HCT116 (cell line): Measurements from ENCODE around the gene COBL. TPM values are rescaled to one million over a fixed set of nuclear protein-coding genes. Genes with fewer than 3 reads are reported as not detected.

Experiments
- ATAC-seq: fragments of 200-7000 bp; cut with Tn5 transposase; 2 replicates; pipeline ENCODE4 v1.9.1; 2020; ENCODE audit warnings: mild to moderate bottlenecking, moderate library complexity
- BruUV-seq: library from RNA; stranded (reverse); fragments of 400-500 nt; replicated peaks from 2 replicates; lab custom pipeline; 2021; lab: Mats Ljungman, UMichigan
- CTCF ChIA-PET: fragments of 300-600 bp; sonication (Branson Sonifier 250); formaldehyde crosslinking; loops from one replicate; lab custom pipeline; 2021; ENCODE audit warnings: antibody characterized with exemption; lab: Charles Lee
- POLR2A ChIA-PET: fragments of 300-600, 350-600 bp; sonication (Branson Sonifier 250); formaldehyde crosslinking; loops from one replicate; lab custom pipeline; 2021; ENCODE audit warnings: antibody characterized with exemption; lab: Charles Lee
- RAD21 ChIA-PET, 2 experiments: fragments of 300-600 bp; sonication (Branson Sonifier 250); formaldehyde crosslinking; loops; one replicate each; lab custom pipeline; 2023; ENCODE audit warnings: low total read pairs in 2 of 2; ENCODE audit not compliant: uncharacterized antibody in 2 of 2, unreplicated experiment in 2 of 2, low non-redundant PET in 1 of 2; lab: Charles Lee
- DNase-seq: peaks from one replicate; pipeline ENCODE4 v3.0.0-alpha.2; 2010; ENCODE audit warnings: low read depth, low spot score
- H2AFZ ChIP-seq: fragments of 200-600 bp; shearing (Covaris generic), sonication (generic); 2 replicates; pipeline ENCODE4 v1.6.1; 2017; ENCODE audit warnings: low read depth, mixed run types, mixed read lengths, antibody characterized with exemption, low read length; ENCODE audit not compliant: poor library complexity, severe bottlenecking
- H3K27ac ChIP-seq: 2 replicates; pipeline ENCODE4 v1.5.1; 2012; ENCODE audit warnings: low read depth, low read length
- H3K27me3 ChIP-seq: fragments of 200-600 bp; sonication (generic); 2 replicates; pipeline ENCODE4 v1.6.1; 2016; ENCODE audit warnings: mixed run types, low read length, mixed read lengths; ENCODE audit not compliant: insufficient read depth
- H3K36me3 ChIP-seq, 2 experiments: fragments of 200-500 bp in 1 of 2; fragments of 200-600 bp in 1 of 2; sonication (Bioruptor generic) in 1 of 2; sonication (generic) in 1 of 2; 2 replicates each; pipeline versions ENCODE4 v1.5.1 to v1.6.1; 2014 to 2016; ENCODE audit warnings: low read length in 2 of 2, inconsistent platforms in 1 of 2, mixed read lengths in 1 of 2, mixed run types in 1 of 2; ENCODE audit not compliant: insufficient read depth in 2 of 2, control insufficient read depth in 1 of 2
- H3K4me1 ChIP-seq, 2 experiments: fragments of 200-600 bp in 1 of 2; sonication (generic) in 1 of 2; 2 replicates each; pipeline versions ENCODE4 v1.5.1 to v1.6.1; 2012 to 2017; ENCODE audit warnings: low read length in 2 of 2, inconsistent platforms in 1 of 2, mild to moderate bottlenecking in 1 of 2, mixed read lengths in 1 of 2, mixed run types in 1 of 2, moderate library complexity in 1 of 2; ENCODE audit not compliant: insufficient read depth in 2 of 2, control insufficient read depth in 1 of 2
- H3K4me2 ChIP-seq: fragments of 200-600 bp; sonication (generic); 2 replicates; pipeline ENCODE4 v1.6.1; 2017; ENCODE audit warnings: mixed run types, low read length, mixed read lengths
- H3K4me3 ChIP-seq, 2 experiments: fragments of 200-600 bp in 1 of 2; sonication (generic) in 1 of 2; replicated peaks in 1 of 2; 2 replicates each; pipeline ENCODE4 v1.5.1; 2011 to 2016; ENCODE audit warnings: low read length in 2 of 2, control low read depth in 1 of 2, low read depth in 1 of 2, mild to moderate bottlenecking in 1 of 2, mixed read lengths in 1 of 2, mixed run types in 1 of 2
- H3K79me2 ChIP-seq: fragments of 200-600 bp; sonication (generic); 2 replicates; pipeline ENCODE4 v1.6.1; 2017; ENCODE audit warnings: mild to moderate bottlenecking, mixed run types, low read length, moderate library complexity, mixed read lengths; ENCODE audit not compliant: insufficient read depth
- H3K9ac ChIP-seq: fragments of 200-600 bp; sonication (generic); 2 replicates; pipeline ENCODE4 v1.6.1; 2016; ENCODE audit warnings: low read length, mixed read lengths
- H3K9me2 ChIP-seq: fragments of 200-600 bp; sonication (generic), shearing (Covaris generic); 2 replicates; pipeline ENCODE4 v1.6.1; 2017; ENCODE audit warnings: mixed run types, mild to moderate bottlenecking, moderate library complexity; ENCODE audit not compliant: insufficient read depth
- H3K9me3 ChIP-seq, 2 experiments: fragments of 200-500 bp in 1 of 2; fragments of 200-600 bp in 1 of 2; sonication (Bioruptor generic) in 1 of 2; sonication (generic) in 1 of 2; 2 replicates each; pipeline ENCODE4 v1.6.1; 2014 to 2017; ENCODE audit warnings: low read length in 2 of 2, mixed read lengths in 2 of 2, inconsistent platforms in 1 of 2, low read depth in 1 of 2, mild to moderate bottlenecking in 1 of 2, mixed run types in 1 of 2, moderate library complexity in 1 of 2; ENCODE audit not compliant: control insufficient read depth in 1 of 2, insufficient read depth in 1 of 2
- H4K20me1 ChIP-seq: fragments of 200-600 bp; sonication (generic), shearing (Covaris generic); 2 replicates; pipeline ENCODE4 v1.6.1; 2017; ENCODE audit warnings: mixed run types, mild to moderate bottlenecking, moderate library complexity; ENCODE audit not compliant: insufficient read depth
- CEBPB ChIP-seq: IDR thresholded peaks from 2 replicates; pipeline ENCODE4 v1.6.1; 2012; ENCODE audit warnings: low read depth
- SP1 ChIP-seq: IDR thresholded peaks from 2 replicates; pipeline ENCODE4 v1.6.1; 2012; ENCODE audit warnings: low read depth
- YY1 ChIP-seq: IDR thresholded peaks from 2 replicates; pipeline ENCODE4 v1.6.1; 2011; ENCODE audit warnings: low read length, low read depth, moderate library complexity, mild to moderate bottlenecking; ENCODE audit not compliant: insufficient replicate concordance; ENCODE audit errors: extremely low read depth
- intact Hi-C: fragments of 100-400 bp; cut with micrococcal nuclease; formaldehyde crosslinking; loops from 2 replicates; pipeline ENCODE4 v1.10.0; 2022
- total RNA-seq: library from RNA; stranded (reverse); gene quantifications from one replicate; pipeline ENCODE4 v1.2.1, GENCODE V29; 2021; ENCODE audit not compliant: unreplicated experiment
- TF ChIP-seq, protein P1 (sequence below): IDR thresholded peaks from 2 replicates; pipeline ENCODE4 v1.6.1; 2011; ENCODE audit warnings: mild to moderate bottlenecking, low read length, moderate library complexity; ENCODE audit not compliant: insufficient replicate concordance; ENCODE audit errors: extremely low read depth
- TF ChIP-seq, protein P2 (sequence below), 3 experiments: fragments of 200-600 bp in 1 of 3; sonication (generic) in 1 of 3; IDR thresholded peaks in 2 of 3; conservative IDR thresholded peaks in 1 of 3; 2 replicates each; pipeline ENCODE4 v1.5.1; 2012 to 2017; ENCODE audit warnings: low read depth in 2 of 3, low read length in 2 of 3, antibody characterized with exemption in 1 of 3, borderline replicate concordance in 1 of 3, control low read depth in 1 of 3, mild to moderate bottlenecking in 1 of 3, mixed read lengths in 1 of 3, mixed run types in 1 of 3, moderate library complexity in 1 of 3; ENCODE audit not compliant: insufficient read depth in 1 of 3
- TF ChIP-seq, protein P3 (sequence below): IDR thresholded peaks from 2 replicates; pipeline ENCODE4 v1.6.1; 2012

The COBL gene
- total RNA-seq, 1 experiment from 2014 or later = 19.3 TPM

DNA sequence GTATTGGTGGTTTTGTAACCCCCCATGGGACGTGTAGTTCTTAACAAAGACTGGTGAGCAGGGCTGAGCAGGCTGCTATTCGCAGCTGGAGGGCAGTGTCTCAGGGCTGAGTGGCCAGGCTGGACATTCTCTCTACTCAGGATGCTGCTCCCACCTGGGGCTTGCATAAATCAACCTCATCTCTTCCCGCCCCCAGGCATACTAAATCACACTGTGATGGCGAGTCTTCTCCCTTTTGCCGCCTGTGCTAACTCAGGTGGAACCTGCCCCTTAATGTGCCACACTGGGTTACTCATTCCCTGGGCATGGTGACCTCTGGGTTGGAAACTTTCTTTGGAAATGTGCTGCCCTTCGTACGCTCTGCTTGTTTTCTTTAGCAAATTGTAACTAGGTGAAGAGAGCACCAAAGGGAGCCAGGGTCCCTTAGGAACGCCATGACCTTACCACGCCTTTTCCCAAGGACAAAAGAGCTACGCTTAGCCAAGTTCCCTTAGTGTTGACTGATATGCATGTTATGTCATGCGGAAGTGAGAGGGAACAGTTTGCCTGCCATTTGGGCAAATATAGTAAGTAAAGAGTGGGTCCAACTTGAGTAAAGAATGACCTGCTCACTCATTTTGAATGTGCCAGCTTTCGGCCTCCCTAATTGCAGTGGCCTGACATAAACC, 40.4 kb upstream of the COBL start:
- no peak for DNase-seq
- TF ChIP-seq SP1 (no peak), YY1 (no peak)
- TF ChIP-seq, protein P1, sequence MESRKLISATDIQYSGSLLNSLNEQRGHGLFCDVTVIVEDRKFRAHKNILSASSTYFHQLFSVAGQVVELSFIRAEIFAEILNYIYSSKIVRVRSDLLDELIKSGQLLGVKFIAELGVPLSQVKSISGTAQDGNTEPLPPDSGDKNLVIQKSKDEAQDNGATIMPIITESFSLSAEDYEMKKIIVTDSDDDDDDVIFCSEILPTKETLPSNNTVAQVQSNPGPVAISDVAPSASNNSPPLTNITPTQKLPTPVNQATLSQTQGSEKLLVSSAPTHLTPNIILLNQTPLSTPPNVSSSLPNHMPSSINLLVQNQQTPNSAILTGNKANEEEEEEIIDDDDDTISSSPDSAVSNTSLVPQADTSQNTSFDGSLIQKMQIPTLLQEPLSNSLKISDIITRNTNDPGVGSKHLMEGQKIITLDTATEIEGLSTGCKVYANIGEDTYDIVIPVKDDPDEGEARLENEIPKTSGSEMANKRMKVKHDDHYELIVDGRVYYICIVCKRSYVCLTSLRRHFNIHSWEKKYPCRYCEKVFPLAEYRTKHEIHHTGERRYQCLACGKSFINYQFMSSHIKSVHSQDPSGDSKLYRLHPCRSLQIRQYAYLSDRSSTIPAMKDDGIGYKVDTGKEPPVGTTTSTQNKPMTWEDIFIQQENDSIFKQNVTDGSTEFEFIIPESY = no peak
- ChIA-PET RAD21 (interaction anchor here (0.6 to 1.7 kb wide), 3 partner anchors 132 to 194 kb away, joined by 3 to 7 read pairs (median 6); no protein-coding TSS in a partner anchor), CTCF (interaction anchor here (1.4 to 1.8 kb wide), 3 partner anchors 132 to 196 kb away, joined by 4 to 17 read pairs (median 7); no protein-coding TSS in a partner anchor), POLR2A (no interaction called here)
- Histone ChIP-seq H3K36me3 (no peaks in the 10 kb centered on the region), H3K4me1 (no peaks in the 10 kb centered on the region), H3K9me3 (no peaks in the 10 kb centered on the region), H3K4me2 (no peak overlapping the region), H2AFZ (no peak overlapping the region), H3K27ac (no peak overlapping the region), H3K9ac (no peak overlapping the region), H3K27me3 (no peaks in the 10 kb centered on the region), H4K20me1 (no peaks in the 10 kb centered on the region), H3K9me2 (no peaks in the 10 kb centered on the region), H3K79me2 (no peaks in the 10 kb centered on the region), H3K4me3 (no peak overlapping the region)
- BruUV-seq = no TSS peak
- intact Hi-C loops = no loop called here
- ATAC-seq = no peak

DNA sequence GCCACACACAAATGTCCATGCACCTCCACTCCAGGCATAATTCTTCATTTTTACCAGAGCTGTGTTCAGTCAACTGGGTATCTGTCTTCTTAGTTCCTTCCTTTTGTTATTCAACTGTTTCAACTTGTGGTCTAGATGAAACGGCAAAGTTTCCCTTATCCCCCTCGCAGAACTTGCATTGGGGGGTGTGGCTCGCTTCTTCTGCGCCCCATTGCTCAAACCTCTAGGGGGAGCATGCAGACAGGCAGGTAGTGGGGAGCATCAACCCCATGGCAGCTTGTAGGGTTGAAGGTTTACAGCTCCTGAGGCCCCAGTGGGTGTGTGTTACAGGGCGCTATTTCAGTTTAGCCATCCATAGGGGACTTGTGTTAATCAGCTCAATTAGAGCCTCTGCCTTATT, 38.3 kb upstream of the COBL start:
- intact Hi-C loops = no loop called here
- CTCF ChIA-PET = interaction anchor here (1.3 to 2.3 kb wide), 3 partner anchors 12 to 194 kb away, joined by 5 to 11 read pairs (median 7); no protein-coding TSS in a partner anchor

More for the DNA sequence above, 38.3 kb upstream of the COBL start:
- TF ChIP-seq, protein P2, sequence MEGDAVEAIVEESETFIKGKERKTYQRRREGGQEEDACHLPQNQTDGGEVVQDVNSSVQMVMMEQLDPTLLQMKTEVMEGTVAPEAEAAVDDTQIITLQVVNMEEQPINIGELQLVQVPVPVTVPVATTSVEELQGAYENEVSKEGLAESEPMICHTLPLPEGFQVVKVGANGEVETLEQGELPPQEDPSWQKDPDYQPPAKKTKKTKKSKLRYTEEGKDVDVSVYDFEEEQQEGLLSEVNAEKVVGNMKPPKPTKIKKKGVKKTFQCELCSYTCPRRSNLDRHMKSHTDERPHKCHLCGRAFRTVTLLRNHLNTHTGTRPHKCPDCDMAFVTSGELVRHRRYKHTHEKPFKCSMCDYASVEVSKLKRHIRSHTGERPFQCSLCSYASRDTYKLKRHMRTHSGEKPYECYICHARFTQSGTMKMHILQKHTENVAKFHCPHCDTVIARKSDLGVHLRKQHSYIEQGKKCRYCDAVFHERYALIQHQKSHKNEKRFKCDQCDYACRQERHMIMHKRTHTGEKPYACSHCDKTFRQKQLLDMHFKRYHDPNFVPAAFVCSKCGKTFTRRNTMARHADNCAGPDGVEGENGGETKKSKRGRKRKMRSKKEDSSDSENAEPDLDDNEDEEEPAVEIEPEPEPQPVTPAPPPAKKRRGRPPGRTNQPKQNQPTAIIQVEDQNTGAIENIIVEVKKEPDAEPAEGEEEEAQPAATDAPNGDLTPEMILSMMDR (IDR thresholded peaks at IDR 0.05 in 2 of 3, conservative IDR thresholded peaks at IDR 0.05 in 1 of 3; ENCODE audit: borderline replicate concordance in 1 of 3, insufficient read depth in 1 of 3, low read depth in 2 of 3, low read length in 2 of 3) = peak in 2 of 3 experiments; percentile 40 to 43; a peak in 4 of 6 replicates
- TF ChIP-seq, protein P3, sequence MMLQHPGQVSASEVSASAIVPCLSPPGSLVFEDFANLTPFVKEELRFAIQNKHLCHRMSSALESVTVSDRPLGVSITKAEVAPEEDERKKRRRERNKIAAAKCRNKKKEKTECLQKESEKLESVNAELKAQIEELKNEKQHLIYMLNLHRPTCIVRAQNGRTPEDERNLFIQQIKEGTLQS = no peak
- TF ChIP-seq CEBPB (no peak), SP1 (no peak)
- Histone ChIP-seq H3K4me1 (peaks cover 4 to 8% of the 10 kb centered on the region in 2 experiments; a peak in 3 of 4 replicates), H3K27me3 (no peaks in the 10 kb centered on the region), H3K27ac (no peak overlapping the region), H3K36me3 (no peaks in the 10 kb centered on the region), H4K20me1 (no peaks in the 10 kb centered on the region), H3K4me3 (no peak overlapping the region), H3K9me3 (no peaks in the 10 kb centered on the region), H3K79me2 (no peaks in the 10 kb centered on the region), H3K9me2 (no peaks in the 10 kb centered on the region), H3K4me2 (no peak overlapping the region), H2AFZ (no peak overlapping the region), H3K9ac (no peak overlapping the region)
- ChIA-PET RAD21 (no interaction called here), POLR2A (no interaction called here)
- ATAC-seq (peak; percentile 35; the same call in 1 of the 2 replicates), DNase-seq (no peak)
- no TSS peak for BruUV-seq
